ENCODE measurements around the gene NDUFA6. TPM values are rescaled to one million over a fixed set of nuclear protein-coding genes. Genes with fewer than 3 reads are reported as not detected.
"Not testable (repeated sequence)": the region's sequence is repeated elsewhere in the genome, so short reads cannot be mapped to it uniquely, and the experiment has no call there.

The NDUFA6 gene
- 100 to 1,000 TPM in 2 of 4 donors, 10 to 100 TPM in 2; 74.8 to 131 (median 107) TPM for polyA plus RNA-seq (ENCODE audit: insufficient read length in 4 of 4)

GRCh38 chr22:42090596-42091454, at the start of gene NDUFA6:
TSS of gene NDUFA6 (minus strand) at chr22:42090772. CDS start at chr22:42090744, 28 bp downstream.
- peak; percentile 96 to 99 (median 98) for DNase-seq (ENCODE audit: low read depth in 4 of 4, low spot score in 3 of 4)

- not testable (repeated sequence) for DNase-seq (ENCODE audit: low read depth in 4 of 4, low spot score in 3 of 4)
These were observed 49.6 kb upstream of the NDUFA6 start for GRCh38 chr22:42140153-42140552.

- not testable (repeated sequence) for DNase-seq (ENCODE audit: low read depth in 4 of 4, low spot score in 3 of 4)
These were observed 48.9 kb upstream of the NDUFA6 start for GRCh38 chr22:42139508-42139907.

GRCh38 chr22:42138972-42139371, 48.4 kb upstream of the NDUFA6 start:
- no peak for DNase-seq (ENCODE audit: low read depth in 4 of 4, low spot score in 3 of 4)

GRCh38 chr22:42138122-42138770, 47.7 kb upstream of the NDUFA6 start:
- no peak for DNase-seq (ENCODE audit: low read depth in 4 of 4, low spot score in 3 of 4)

GRCh38 chr22:42135688-42136087, 45.1 kb upstream of the NDUFA6 start:
- DNase-seq (ENCODE audit: low read depth in 4 of 4, low spot score in 3 of 4), result not testable (repeated sequence)

- DNase-seq (ENCODE audit: low read depth in 4 of 4, low spot score in 3 of 4), result no peak
These were observed 43.8 kb upstream of the NDUFA6 start for GRCh38 chr22:42134100-42135020.

GRCh38 chr22:42132457-42132856, 41.9 kb upstream of the NDUFA6 start:
- no peak for DNase-seq (ENCODE audit: low read depth in 4 of 4, low spot score in 3 of 4)

GRCh38 chr22:42131562-42131961, 41.0 kb upstream of the NDUFA6 start:
- no peak for DNase-seq (ENCODE audit: low read depth in 4 of 4, low spot score in 3 of 4)

GRCh38 chr22:42130639-42131431, 40.3 kb upstream of the NDUFA6 start, which contains the start of gene CYP2D6:
TSS of gene CYP2D6 (minus strand) at chr22:42130810. CDS start at chr22:42130791, 19 bp downstream.
- not testable (repeated sequence) for DNase-seq (ENCODE audit: low read depth in 4 of 4, low spot score in 3 of 4)

GRCh38 chr22:42130182-42130581, 39.6 kb upstream of the NDUFA6 start:
- DNase-seq (ENCODE audit: low read depth in 4 of 4, low spot score in 3 of 4), result not testable (repeated sequence)

- DNase-seq (ENCODE audit: low read depth in 4 of 4, low spot score in 3 of 4), result not testable (repeated sequence)
These were observed 38.5 kb upstream of the NDUFA6 start for GRCh38 chr22:42128776-42129694.

- not testable (repeated sequence) for DNase-seq (ENCODE audit: low read depth in 4 of 4, low spot score in 3 of 4)
These were observed 37.4 kb upstream of the NDUFA6 start for GRCh38 chr22:42128007-42128406.

- no peak for DNase-seq (ENCODE audit: low read depth in 4 of 4, low spot score in 3 of 4)
These were observed 37.0 kb upstream of the NDUFA6 start for GRCh38 chr22:42127606-42128005.

GRCh38 chr22:42123529-42123928, 33.0 kb upstream of the NDUFA6 start:
- DNase-seq (ENCODE audit: low read depth in 4 of 4, low spot score in 3 of 4), result not testable (repeated sequence)

- not testable (repeated sequence) for DNase-seq (ENCODE audit: low read depth in 4 of 4, low spot score in 3 of 4)
These were observed 29.9 kb upstream of the NDUFA6 start for GRCh38 chr22:42120231-42121021.

- no peak for DNase-seq (ENCODE audit: low read depth in 4 of 4, low spot score in 3 of 4)
These were observed 26.4 kb upstream of the NDUFA6 start for GRCh38 chr22:42116848-42117424.

Measured in left renal pelvis (tissue), 4 donors.